ENCODE results near the gene C1orf21.

Gene C1orf21

GRCh38 chr1:184385865-184386311 lies 941 bp upstream of the C1orf21 start:
- DNase-seq (ENCODE audit: low read depth in 2 of 3, low spot score in 1 of 3) = no peak

- DNase-seq (ENCODE audit: low read depth in 2 of 3, low spot score in 1 of 3) = peak in 1 of 3 donors; percentile 14
Measured at GRCh38 chr1:184387069-184387475, 243 bp downstream of the C1orf21 start.

DNA sequence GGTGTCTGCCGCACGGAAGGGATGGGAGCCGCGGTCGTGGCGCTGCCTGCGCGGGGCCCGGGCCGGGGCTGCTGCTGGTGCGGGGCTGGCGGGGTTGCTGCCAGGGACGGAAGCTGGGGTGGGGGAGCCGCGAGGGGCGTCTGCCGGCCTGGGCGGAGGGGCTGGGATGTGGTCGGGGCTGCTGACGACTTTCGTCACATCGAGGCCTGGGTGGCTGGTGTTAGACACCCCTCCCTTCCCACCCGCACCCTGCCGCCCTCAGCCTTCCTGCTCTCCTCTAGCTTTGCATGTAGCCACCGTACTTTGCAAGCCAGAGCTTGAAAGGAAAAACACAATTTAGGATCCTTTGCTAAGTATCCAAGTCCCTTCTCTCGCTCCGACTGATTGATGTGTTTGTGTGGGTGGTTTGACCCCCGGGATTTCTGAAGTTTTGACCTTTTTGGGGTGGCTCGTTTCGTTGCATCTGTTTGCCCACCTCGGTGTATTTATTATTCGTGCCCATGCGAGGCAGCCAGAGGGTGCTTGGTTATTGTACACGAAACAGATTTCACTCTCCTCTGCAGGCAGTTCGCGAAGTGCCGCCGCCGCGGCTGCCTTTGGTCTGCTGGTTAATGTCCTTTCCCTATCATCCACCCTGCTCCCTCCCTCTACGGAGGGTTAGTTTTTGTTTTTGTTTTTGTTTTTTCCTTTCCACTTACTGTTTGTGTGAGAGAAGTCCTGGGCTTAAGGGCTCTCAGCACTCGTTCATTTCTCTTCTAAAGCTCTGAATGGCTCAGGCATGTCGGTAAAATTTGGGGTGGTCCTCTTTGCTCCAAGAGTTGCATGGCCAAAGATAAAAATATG lies 868 bp downstream of the C1orf21 start:
- no peak for DNase-seq (ENCODE audit: low read depth in 2 of 3, low spot score in 1 of 3)

GRCh38 chr1:184388319-184388889 lies 1.6 kb downstream of the C1orf21 start:
- DNase-seq (ENCODE audit: low read depth in 2 of 3, low spot score in 1 of 3) = no peak

DNA sequence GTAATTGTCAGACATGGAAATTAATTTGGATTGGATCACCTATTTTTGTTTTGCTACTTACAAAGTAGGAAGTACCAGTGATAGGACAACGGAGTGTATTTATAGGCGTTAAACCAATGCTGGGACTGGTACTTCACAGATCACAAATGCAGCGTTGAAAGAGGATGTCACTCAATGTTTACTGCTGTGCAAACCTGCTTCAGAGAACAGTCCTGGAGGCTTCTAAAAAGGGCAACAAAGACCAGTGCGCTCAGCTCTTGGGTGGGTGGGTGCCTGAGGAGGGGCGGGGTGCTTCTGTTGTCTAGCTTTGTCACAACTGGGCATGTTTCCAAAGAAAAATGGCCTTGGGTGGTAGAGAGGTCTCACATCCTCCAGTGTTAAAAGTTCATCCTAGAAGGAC lies 2.1 kb downstream of the C1orf21 start:
- no peak for DNase-seq (ENCODE audit: low read depth in 2 of 3, low spot score in 1 of 3)

GRCh38 chr1:184389446-184389845 lies 2.6 kb downstream of the C1orf21 start:
- DNase-seq (ENCODE audit: low read depth in 2 of 3, low spot score in 1 of 3) = no peak

DNA sequence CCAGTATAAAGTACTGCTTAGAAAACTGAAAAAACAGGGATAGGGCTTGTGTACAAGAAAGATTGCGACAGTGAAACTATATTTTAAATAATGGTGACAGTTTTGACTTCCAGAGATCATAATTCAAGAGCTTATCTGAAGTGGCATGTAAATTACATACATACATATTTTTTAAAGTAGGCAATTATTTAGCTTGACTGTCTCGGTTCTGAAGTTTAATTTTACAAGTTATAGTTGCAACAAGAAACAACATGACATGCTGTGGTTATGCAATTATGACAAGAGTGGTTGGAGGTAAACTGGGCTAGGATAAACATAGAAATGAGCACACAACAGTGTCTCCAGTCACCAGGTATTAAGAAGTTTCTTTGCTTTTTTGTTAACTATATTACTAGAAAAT lies 4.1 kb downstream of the C1orf21 start:
- DNase-seq (ENCODE audit: low read depth in 2 of 3, low spot score in 1 of 3) = no peak

GRCh38 chr1:184392067-184392466 lies 5.2 kb downstream of the C1orf21 start:
- no peak for DNase-seq (ENCODE audit: low read depth in 2 of 3, low spot score in 1 of 3)

DNA sequence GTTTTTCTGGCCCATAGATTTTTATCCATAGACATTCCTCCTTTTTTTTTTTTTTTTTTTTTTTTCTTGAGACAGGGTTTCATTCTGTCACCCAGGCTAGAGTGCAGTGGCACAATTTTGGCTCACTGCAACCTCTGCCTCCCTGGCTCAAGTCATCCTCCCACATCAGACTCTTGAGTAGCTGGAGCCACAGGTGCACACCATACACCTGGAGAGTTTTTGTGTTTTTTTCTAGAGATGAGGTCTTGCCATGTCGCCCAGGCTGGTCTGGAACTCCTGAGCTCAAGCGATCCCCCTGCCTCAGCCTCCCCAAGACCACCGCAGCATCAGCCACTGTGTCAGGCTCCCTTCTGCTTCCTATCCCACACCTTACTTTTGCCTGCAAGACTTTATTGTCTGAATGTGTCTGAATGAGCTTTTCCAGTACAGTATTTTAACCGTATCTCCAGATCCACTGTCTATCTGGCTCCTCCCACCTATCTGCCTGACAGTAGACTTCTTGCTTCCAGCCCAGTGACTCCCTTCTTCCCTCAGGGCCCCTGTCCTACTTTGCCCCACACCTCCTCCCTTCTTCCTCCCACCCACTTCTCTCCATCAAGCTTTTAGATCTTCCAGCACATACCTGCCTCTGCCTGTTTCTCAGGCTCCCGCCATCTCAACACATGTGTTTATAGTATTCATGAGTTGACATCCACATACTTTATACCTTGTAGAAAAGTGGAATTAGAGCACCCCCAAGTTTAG lies 6.1 kb downstream of the C1orf21 start:
- no peak for DNase-seq (ENCODE audit: low read depth in 2 of 3, low spot score in 1 of 3)

DNA sequence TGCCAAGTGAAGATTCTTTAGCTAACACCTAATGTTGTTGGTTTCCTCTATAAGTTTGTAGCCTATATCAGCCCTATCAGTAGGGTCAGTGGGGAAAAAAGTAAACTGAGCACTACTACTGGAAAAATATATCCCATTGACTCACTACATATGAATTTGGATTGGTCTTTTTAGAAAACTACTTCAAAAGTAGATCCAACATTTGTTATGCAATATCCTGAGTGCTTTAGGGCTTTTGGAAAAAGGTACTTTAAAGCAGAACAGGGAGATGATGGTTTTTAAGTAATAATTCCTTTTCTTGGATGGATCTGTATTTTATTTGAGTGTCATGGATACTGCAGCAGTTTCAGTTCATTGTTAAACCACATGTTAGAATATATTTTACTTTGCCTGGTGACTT lies 7.1 kb downstream of the C1orf21 start:
- no peak for DNase-seq (ENCODE audit: low read depth in 2 of 3, low spot score in 1 of 3)

DNA sequence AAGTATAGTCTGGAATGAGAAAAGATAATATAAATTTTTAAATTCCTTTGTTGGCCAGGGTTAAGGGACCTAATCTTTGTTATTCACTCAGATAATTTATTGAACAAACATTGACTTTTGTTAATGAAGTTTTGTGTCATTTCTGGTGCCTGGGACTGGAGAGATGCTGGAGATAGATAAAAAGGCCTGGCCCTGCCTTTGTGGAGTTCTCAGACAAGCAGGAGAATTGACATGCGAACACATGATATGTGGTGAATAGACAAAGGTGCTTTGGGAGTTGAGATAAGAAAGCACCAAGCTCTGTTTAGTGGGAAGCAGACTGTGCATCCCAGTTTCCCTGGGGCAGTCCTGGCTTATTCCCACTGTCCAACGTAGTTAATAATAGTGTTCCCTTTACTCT lies 8.5 kb downstream of the C1orf21 start:
- no peak for DNase-seq (ENCODE audit: low read depth in 2 of 3, low spot score in 1 of 3)

- no peak for DNase-seq (ENCODE audit: low read depth in 2 of 3, low spot score in 1 of 3)
Measured at GRCh38 chr1:184395937-184396480, 9.2 kb downstream of the C1orf21 start.

- no peak for DNase-seq (ENCODE audit: low read depth in 2 of 3, low spot score in 1 of 3)
Measured at GRCh38 chr1:184399192-184399847, 12.5 kb downstream of the C1orf21 start.

GRCh38 chr1:184403961-184404726 lies 17.3 kb downstream of the C1orf21 start:
- no peak for DNase-seq (ENCODE audit: low read depth in 2 of 3, low spot score in 1 of 3)

DNA sequence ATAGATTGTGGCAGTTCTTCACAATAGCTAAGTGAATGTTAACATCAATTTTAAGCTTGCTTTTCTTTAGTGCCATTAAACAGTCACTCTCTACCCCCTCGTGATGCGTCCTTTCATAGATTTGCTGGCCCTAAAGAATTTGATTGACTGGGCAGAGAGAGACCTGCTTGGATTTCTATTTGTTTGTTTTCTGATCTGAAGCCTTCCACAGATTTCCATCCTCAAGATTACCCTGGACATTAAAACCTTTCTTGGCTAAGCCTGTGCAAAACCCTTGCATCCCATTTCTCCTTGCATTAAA lies 17.8 kb downstream of the C1orf21 start:
- no peak for DNase-seq (ENCODE audit: low read depth in 2 of 3, low spot score in 1 of 3)

DNA sequence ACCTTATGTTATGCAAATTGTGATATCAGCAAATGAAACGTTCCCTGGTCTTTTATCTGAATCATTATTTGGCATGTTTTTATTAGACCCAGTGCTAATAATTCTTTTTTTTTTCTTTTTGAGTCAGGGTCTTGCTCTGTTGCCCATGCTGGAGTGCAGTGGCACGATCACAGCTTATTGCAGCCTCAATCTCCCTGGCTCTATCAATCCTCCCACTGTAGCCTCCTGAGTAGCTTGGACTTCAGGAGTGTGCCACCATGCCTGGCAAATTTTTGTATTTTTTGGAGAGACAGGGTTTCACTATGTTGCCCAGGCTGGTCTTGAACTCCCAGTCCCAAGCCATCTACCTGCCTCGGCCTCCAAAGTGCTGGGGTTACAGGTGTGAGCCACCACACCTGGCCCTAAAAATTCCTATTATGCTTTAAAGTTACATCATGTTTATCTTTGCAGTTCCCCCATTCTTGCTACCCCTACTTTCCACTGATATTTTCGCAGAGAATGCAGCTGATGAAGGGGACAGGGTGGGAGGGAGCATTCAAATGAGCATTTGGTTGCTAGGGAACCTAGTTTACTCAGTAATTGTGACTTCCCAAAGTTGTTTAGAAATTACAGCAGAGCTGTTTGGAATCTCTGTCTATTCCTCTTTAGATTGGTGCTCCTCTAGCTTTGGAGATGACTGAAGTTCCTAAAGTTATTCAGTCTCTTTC lies 18.4 kb downstream of the C1orf21 start:
- DNase-seq (ENCODE audit: low read depth in 2 of 3, low spot score in 1 of 3) = no peak

DNA sequence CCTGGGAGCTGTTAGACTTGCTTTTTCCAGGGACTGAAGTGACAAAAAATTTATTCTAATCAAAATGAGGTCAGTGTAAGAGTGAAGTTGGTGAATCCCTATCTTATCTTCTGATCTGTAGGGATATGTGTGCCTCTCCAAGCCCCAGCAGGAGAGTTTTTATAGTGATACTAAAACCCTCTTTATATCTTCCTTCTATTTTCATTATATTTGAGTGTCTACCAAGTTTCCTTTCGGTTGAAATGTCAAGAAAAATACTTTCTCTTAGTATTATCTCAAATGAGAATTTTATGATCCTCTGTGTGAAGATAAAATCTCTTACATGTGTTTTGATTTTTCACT lies 18.9 kb downstream of the C1orf21 start:
- DNase-seq (ENCODE audit: low read depth in 2 of 3, low spot score in 1 of 3) = no peak

DNA sequence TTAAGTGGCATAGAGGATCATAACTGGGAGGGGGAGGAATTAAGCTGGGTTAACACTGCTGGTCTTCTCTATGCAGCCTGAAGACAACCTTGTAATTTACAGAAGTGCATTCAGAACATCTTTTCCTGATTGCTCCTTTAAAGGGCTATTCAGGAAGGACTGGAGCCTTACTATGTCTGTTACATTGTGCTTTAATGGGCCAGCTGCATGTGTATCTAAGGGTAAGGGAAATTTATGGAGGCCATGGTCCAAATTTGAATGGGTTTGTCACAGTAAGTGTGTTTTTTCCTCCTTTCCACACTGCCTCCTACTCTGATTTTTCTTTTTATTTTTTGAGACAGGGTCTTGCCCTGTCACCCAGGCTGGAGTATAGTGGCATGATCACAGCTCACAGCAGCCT lies 19.6 kb downstream of the C1orf21 start:
- no peak for DNase-seq (ENCODE audit: low read depth in 2 of 3, low spot score in 1 of 3)

GRCh38 chr1:184407816-184408510 lies 21.1 kb downstream of the C1orf21 start:
- no peak for DNase-seq (ENCODE audit: low read depth in 2 of 3, low spot score in 1 of 3)

DNA sequence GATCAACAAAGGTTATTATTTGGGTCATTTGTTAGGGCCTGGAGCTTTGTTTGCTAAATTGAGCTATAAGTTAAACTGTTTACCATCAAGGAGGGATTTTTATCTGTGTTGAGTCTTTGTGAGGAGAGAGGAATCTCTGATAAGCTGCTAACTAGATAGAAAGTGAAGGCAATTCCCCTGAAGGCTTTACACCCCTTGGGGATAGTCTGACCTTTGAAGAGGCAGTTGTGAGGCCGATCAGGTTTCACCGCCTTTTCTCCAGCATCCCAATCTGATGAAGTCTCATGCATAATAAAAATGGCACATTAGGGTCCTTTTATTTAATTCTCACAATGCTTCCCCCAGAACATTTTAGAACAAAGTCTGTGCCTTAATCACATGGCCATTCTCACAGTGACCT lies 21.8 kb downstream of the C1orf21 start:
- DNase-seq (ENCODE audit: low read depth in 2 of 3, low spot score in 1 of 3) = no peak

Data from stimulated activated CD4-positive, alpha-beta T cell treated with anti-CD3 and anti-CD28 coated beads, Interleukin-12 subunit alpha, Interleukin-12 subunit beta, amount 100 ng/mL, for 48 hours (primary cell).